ENCODE data around the gene NSA2.
A peak's percentile ranks its signal among the peaks of the same experiment; 100 is the strongest.
"Not testable (repeated sequence)": the region's sequence is repeated elsewhere in the genome, so short reads cannot be mapped to it uniquely, and the experiment has no call there.

NSA2 gene

DNA sequence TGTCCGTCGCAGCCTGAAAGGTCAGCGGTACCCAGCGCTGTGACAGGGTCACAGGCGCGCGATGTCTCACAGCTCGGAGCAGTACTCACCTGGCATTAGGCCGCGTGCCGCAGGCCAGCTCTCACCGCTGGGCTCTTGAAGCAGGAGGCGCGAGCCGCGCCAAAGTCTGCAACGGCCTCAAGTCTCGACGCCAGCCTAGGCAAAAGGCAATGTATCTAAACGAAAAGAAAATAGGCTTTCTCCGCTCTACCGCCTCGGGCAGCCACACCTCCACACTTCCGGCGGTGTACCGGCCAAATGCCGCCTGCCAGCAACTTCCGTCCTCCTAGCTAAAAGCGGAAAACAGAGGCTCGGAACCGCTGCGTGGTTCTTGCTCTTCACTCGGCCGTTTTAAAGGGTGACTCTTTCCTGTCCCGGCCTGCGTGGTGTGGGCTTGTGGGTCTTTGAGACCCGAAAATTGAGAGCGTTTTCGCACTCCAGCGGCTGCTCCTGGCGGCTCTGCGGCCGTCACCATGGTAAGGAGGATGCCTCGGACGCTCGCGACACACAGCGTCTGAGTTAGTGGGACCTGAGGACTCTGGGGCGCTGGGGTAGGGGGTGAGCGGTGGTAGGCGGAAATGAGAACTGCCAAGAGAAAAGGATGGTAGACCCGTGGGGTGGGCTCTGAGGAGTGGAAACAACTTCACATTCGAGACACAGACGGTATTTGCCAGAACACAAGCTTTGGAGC is at the start of gene NSA2, which contains the start of gene GFM2:
TSS of gene NSA2 (plus strand) at position 401 of the 730 bp plus-strand sequence. CDS start at position 513, 112 bp downstream.
TSS of gene GFM2 (minus strand) at position 269 of the 730 bp plus-strand sequence. CDS start 3,375 bp downstream, outside the sequence.
- no peak for TF ChIP-seq CTCF (conservative IDR thresholded peaks at IDR 0.05; ENCODE audit: low read depth, low read length)
- DNase-seq (ENCODE audit: low read depth), result peak; percentile 82
- H3K4me3 ChIP-seq (ENCODE audit: low read length), result peak within 1 kb of the TSS; percentile 99

GRCh38 chr5:74717596-74717995 is 49.5 kb upstream of the NSA2 start:
- TF ChIP-seq CTCF (conservative IDR thresholded peaks at IDR 0.05; ENCODE audit: low read depth, low read length), result no peak
- no peak overlapping the region for H3K4me3 ChIP-seq (ENCODE audit: low read length)
- DNase-seq (ENCODE audit: low read depth), result no peak

- no peak overlapping the region for H3K4me3 ChIP-seq (ENCODE audit: low read length)
- DNase-seq (ENCODE audit: low read depth), result no peak
- no peak for TF ChIP-seq CTCF (conservative IDR thresholded peaks at IDR 0.05; ENCODE audit: low read depth, low read length)
Measured at GRCh38 chr5:74722271-74722670, 44.8 kb upstream of the NSA2 start.

DNA sequence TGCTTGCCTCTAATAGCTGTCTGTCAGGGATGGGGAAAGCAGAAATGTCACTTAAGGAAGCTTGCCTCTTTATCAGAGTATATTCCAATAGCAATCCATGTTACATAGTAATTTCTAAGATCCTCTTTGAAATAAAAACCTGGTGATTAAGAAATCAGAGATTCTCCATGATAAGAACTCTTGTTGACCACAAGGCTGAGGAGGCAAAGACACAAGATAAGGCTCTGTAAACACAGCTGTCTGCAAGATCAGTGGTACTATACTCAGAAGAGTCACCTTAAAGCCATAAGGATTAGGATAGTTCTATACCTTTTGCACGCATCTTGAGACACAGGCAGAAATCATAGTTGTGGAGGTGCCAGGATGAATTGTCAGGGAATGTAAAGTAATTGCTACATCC is 41.7 kb upstream of the NSA2 start:
- H3K4me3 ChIP-seq (ENCODE audit: low read length), result no peak overlapping the region
- no peak for DNase-seq (ENCODE audit: low read depth)
- TF ChIP-seq CTCF (conservative IDR thresholded peaks at IDR 0.05; ENCODE audit: low read depth, low read length), result no peak

GRCh38 chr5:74736759-74737158 is 30.3 kb upstream of the NSA2 start:
- no peak for TF ChIP-seq CTCF (conservative IDR thresholded peaks at IDR 0.05; ENCODE audit: low read depth, low read length)
- DNase-seq (ENCODE audit: low read depth), result no peak
- H3K4me3 ChIP-seq (ENCODE audit: low read length), result no peak overlapping the region

- no peak for TF ChIP-seq CTCF (conservative IDR thresholded peaks at IDR 0.05; ENCODE audit: low read depth, low read length)
Measured at GRCh38 chr5:74738406-74738805, 28.6 kb upstream of the NSA2 start.

DNA sequence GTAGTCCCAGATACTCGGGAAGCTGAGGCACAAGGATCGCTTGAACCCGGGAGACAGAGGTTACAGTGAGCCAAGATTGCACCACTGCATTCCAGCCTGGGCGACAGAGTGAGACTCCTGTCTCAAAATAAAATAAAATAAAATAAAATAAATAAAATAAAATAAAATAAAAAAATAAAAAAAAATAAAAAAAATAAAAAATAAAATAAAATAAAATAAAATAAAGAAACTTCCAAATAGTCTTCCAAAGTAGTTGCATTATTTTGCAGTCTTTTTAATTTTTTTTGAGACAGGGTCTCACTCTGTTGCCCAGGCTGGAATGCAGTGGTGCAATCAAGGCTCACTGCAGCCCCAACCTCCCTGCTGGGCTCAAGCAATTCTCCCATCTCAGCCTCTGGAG is 18.3 kb upstream of the NSA2 start:
- not testable (repeated sequence) for H3K4me3 ChIP-seq (ENCODE audit: low read length); DNase-seq (ENCODE audit: low read depth)

More at GRCh38 chr5:74738406-74738805, 28.6 kb upstream of the NSA2 start:
- no peak for DNase-seq (ENCODE audit: low read depth)
- no peak overlapping the region for H3K4me3 ChIP-seq (ENCODE audit: low read length)
